ENCODE results near the gene TBX15.
A peak's percentile ranks its signal among the peaks of the same experiment; 100 is the strongest.

TBX15 gene

DNA sequence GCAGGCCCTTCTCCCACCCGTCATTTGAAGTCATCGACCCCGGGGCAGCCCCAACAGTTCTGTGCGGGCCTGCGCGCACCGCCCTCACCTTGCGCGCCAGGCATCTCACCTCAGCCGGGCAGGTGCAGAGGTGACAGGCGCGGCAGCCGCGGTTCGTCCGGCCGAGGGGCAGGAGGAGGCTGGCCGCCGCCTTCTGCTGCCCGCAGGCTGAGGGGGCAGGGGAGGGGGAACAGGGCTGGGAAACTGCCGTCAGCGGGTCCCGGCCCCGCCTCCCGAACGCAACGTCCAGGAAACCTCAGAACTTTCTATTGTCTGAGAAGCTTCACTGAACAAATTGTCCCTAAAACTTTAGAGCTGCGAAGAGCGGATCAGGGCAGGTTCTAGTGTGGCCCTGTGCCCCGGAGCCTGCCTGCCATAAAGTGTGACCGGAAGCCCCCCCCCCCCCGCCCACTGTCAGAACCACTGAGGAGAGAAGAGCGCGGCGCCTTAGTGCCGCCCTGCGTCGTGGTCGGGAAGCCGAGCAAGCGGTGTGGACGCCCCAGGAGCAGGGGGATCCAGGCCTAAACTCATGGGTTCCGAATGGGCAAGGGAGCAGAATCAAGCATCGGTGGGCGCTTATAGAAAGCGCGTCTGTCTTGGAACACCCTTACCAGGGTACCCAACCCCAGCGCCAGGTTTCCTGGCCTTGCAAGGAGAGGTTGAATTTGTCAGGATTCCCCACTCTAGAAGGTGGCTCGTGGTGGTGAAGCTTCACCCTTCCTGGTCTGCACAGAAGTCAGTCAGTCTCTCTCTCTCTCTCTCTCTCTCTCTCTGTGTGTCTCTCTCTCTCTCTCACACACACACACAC, 13.3 kb upstream of the TBX15 start:
- DNase-seq = no peak

- peak; percentile 17 to 34 for DNase-seq
Observed at GRCh38 chr1:119000371-119001180, 12.4 kb upstream of the TBX15 start.

DNA sequence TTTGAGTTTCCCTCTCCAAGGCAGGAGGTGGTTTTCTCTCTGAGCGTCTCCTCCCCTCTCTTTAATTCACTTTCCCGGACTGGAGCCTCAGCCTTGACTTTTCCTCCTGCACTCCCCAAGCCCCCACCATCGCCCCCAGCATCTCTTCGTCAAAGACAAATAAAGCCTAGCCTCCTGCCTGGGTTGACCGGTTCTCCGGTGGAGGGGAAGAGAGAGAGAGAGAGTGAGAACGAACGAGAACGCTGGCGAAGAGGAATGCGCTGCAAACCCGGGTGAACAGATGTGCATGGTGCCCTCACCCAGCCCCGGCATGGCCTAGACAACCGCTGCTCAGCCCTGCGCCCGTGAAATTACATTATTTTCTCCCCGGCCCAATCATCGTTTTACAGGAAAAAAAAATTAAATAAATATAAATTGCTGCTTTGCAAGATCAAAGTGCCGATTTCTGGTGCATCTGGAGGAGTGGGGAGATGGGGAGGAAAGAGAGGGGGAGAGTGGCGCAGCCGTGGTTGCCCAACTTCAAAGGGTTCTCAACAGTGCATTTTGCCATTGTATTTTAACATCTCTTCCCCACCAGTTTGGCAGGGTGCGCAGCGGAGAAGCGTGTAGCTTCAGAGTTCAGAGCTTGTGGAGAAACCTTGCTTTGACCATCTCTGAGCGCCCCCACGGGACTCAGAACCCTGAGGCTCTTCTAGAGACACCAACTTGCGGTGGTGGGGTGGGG, 11.4 kb upstream of the TBX15 start:
- no peak for DNase-seq

GRCh38 chr1:118998171-118998570, 10.0 kb upstream of the TBX15 start:
- no peak for DNase-seq

GRCh38 chr1:118997225-118997624, 9.1 kb upstream of the TBX15 start:
- DNase-seq = no peak

GRCh38 chr1:118995312-118996016, 7.3 kb upstream of the TBX15 start:
- DNase-seq = no peak

- no peak for DNase-seq
Observed at GRCh38 chr1:118993700-118994026, 5.5 kb upstream of the TBX15 start.

DNA sequence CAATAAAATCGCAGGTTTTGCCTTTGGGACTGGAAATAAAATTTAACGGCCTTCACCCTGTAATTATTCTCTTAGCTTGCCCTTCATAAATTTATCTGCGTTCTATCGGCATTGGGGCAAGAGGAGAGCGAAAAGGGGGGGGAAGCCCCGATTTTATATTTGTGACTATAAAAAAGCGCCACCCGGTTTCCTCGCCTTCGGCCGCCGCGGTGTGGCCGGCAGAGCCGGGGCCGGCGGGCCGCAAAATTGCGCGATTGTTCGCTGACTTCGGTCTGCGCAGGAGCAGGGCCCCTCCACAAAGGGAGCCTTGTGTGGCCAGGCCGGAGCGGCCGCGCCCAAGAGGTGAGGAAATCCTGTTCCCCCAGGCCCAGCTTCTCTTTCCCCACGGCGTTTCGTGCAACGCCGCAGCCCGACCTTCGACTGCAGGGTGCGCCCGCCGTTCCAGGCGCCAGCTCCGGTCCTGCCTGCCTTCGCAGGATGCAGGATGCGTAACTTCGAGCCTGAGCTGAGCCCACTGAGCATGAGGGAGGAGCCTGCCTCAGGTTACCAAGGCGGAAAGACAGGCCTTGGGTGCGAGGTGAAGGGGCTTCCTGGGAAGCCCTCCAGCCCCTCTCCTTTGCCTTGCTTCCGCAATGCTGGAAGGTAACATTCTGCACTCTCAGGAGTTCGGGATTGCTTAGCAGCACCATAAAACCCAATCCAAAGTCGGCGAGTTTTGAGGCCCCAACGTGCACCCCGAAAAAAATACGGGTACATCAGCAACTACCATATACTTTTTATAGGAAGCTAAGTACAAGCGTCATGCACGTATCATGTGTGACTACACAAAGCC, 4.9 kb upstream of the TBX15 start:
- DNase-seq = no peak

DNA sequence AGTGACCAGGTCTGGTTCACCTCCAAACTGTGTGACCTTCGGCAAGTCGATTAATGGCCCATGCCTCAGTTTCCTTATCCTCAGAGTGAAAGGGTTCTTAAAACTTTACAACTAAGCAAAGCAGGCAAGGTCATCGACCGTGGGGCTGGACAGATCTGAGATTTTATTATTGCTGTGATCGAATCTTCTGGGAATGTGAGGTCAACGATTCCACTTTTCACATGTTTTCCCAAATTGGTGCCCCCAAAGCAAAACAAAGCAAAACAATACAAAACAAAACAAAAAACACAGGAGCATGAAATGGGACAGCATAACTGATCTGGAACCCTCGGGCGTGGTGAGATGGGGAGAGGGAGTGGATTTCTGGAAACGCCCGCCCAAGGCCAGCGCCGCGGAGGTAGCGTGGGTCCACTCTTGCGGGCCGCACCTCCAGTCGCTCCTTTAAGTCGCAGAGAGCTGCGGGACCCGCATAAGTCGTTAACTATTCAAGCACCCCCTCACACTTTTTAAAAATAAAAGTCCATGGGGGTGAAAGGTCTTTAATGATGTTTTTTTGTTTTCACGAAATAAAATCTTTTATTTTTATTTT, 4.2 kb upstream of the TBX15 start:
- DNase-seq = no peak

- no peak for DNase-seq
Observed at GRCh38 chr1:118991448-118991847, 3.3 kb upstream of the TBX15 start.

DNA sequence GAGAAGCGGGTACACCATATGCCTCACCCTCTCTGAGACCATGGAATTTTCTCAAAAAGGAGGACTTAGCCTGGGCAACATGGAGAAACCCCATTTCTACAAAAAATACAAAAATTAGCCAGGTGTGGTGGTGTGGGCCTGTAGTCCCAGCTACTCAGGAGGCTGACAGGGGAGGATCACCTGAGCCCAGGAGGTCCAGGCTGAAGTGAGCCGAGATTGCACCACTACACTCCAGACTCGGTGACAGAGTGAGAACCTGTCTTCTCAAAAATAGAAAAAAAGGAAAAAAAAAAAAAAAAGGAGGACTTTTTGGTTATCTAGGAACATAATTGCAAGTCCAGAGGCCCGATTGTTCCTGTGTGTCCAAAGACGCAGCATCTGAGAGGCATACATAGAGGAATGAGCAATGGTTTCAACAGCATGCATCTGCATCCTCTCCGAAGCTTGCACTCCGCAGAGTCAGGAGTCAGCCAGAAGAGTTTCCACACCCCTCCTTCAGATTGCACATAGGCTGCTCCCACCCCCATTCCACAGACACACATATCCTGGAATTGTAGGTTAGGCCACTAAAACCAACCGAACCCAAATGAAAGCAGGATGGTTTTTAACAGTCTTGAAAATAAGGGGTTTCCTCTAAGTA, 2.5 kb upstream of the TBX15 start:
- DNase-seq = no peak

GRCh38 chr1:118989878-118990378, 1.8 kb upstream of the TBX15 start:
- no peak for DNase-seq

DNA sequence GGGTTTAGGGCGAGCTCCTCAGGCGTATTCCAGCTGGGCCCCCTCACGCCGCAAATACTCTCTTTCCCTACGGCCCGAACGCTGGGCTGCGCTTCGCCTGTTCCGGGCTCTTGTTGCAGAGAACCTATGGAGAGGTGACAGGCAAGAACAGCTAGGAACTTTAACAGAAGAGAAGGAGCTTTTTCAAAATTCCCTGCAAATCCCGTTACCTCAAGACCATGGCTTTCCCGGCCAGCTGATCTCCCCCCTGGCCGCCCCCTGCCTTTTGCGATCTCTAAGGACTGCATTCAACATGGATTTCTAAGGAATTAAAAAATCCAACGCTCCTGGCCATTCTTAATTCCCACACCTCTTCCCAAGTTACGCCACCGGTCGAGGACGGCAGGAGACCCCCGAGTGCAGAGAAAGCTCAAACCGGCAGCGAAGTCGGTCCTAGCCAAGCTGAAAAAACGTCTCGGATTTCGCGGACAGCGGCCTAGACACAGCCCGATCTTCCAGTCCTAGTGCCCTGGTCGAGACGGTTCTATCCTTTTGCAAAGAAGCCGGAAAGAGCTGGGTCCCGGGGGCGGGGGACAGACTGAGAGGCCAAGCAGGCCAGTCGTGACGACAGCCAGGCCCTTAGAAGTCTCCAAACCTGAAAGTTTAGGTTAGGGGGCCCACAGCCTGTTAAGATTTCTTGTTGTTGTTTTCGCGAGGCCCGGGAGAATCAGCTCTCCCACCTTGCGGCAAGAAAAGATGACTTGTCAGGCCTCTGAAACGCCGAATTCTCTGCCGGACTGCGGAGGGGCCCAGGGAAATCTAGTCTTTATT, 1.1 kb upstream of the TBX15 start:
- no peak for DNase-seq

- DNase-seq = no peak
Observed at GRCh38 chr1:118987468-118988185, 516 bp downstream of the TBX15 start.

- no peak for DNase-seq
Observed at GRCh38 chr1:118986555-118987467, 1.3 kb downstream of the TBX15 start.

DNA sequence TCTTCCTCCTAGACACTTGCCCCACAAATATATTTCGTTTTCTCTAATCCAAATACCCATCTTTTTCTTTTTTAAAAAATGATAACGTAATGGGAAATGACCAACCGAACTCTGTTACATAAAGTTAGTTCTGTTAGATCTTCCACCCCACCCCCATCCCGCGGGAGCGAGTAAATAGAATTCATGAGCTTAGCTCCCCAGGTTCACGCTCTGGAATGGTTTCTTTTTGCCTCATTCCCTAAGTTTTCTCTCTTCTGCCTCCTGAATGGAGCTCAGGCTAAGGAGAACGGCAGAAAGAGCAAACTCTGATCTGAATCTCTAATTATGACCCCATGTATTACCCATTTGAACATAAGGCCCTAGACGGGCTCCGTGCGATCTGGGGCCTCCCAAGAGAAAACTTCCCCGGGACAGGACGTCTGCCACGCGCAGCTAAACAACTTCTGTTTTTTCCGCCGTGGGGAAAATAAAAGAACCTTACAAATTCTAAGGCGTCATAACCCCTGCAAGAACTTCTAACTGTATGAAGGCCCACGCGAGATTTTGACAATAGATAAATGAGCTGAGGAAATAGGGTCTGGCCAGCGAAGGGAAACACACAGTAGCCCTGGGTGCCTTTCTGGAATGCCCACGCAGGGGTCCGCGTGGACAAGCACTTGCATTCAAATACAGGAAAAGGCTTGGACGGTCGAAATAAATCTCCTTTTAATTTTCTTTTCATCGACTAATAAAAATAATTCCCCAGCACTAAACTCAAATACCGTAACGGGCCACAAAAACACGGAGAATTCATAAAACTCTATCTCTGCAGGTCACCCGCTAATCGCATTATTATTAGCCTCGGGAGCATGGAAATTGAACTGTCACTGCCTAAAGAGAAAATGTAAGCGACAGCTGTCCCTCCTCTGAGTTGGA, 2.2 kb downstream of the TBX15 start:
- peak; percentile 27 to 29 for DNase-seq
